B cell (primary cell): Measurements from ENCODE around the gene NOS1AP. TPM values are rescaled to one million over a fixed set of nuclear protein-coding genes. Genes with fewer than 3 reads are reported as not detected.

ENCODE experiments used
- ATAC-seq: fragments of 200-7000 bp; cut with Tn5 transposase; one replicate; pipeline ENCODE4 v1.10.0; 2021; ENCODE audit warnings: low read depth, mild to moderate bottlenecking, moderate number of reproducible peaks, moderate library complexity
- CTCF ChIA-PET: fragments of 350-600 bp; sonication (Branson Sonifier 250); formaldehyde crosslinking; loops from one replicate; lab custom pipeline; 2021; ENCODE audit warnings: antibody characterized with exemption, inconsistent platforms; lab: Charles Lee
- POLR2A ChIA-PET: fragments of 350-600 bp; sonication (Branson Sonifier 250); formaldehyde crosslinking; loops from one replicate; lab custom pipeline; 2021; ENCODE audit warnings: antibody characterized with exemption; lab: Charles Lee
- DNase-seq: peaks from one replicate; pipeline ENCODE4 v3.0.0; 2013
- H2AFZ ChIP-seq: 2 replicates; pipeline ENCODE4 v1.6.1; 2012; ENCODE audit warnings: mild to moderate bottlenecking, low read depth, low read length; ENCODE audit not compliant: insufficient read depth, poor library complexity, severe bottlenecking
- H3K27ac ChIP-seq, 2 donors: 1 replicate in 1 of 2; 2 replicates in 1 of 2; pipeline ENCODE4 v1.5.1; 2012 to 2013; ENCODE audit warnings: low read length in 2 of 2, mild to moderate bottlenecking in 2 of 2, moderate library complexity in 1 of 2
- H3K27me3 ChIP-seq, 4 experiments: fragments of 200-600 bp in 1 of 4; sonication (generic) in 1 of 4; replicated peaks in 1 of 4; 1 replicate in 2 of 4; 2 replicates in 2 of 4; pipeline versions ENCODE4 v1.6.1 to v1.7.0; 2013 to 2016; ENCODE audit warnings: low read length in 3 of 4, mild to moderate bottlenecking in 2 of 4, mixed read lengths in 1 of 4, moderate library complexity in 1 of 4; ENCODE audit not compliant: insufficient read depth in 4 of 4, control insufficient read depth in 3 of 4; ENCODE audit errors: control extremely low read depth in 1 of 4
- H3K36me3 ChIP-seq, 2 experiments: replicated peaks in 1 of 2; 1 replicate in 1 of 2; 2 replicates in 1 of 2; pipeline versions ENCODE4 v1.6.1 to v1.7.1; 2013; ENCODE audit warnings: low read length in 1 of 2; ENCODE audit not compliant: insufficient read depth in 2 of 2, control insufficient read depth in 1 of 2; ENCODE audit errors: control extremely low read depth in 1 of 2, extremely low read depth in 1 of 2
- H3K4me1 ChIP-seq, 2 donors: fragments of 200-600 bp in 1 of 2; sonication (generic) in 1 of 2; 1 replicate in 1 of 2; 2 replicates in 1 of 2; pipeline versions ENCODE4 v1.5.1 to v1.6.1; 2013 to 2017; ENCODE audit warnings: low read length in 2 of 2; ENCODE audit not compliant: control insufficient read depth in 2 of 2, insufficient read depth in 2 of 2
- H3K4me2 ChIP-seq: replicated peaks from 2 replicates; pipeline ENCODE3; 2012; ENCODE audit warnings: mild to moderate bottlenecking, low read depth, low read length; ENCODE audit not compliant: poor library complexity, severe bottlenecking
- H3K4me3 ChIP-seq, 5 experiments: fragments of 200-600 bp in 1 of 5; sonication (generic) in 1 of 5; 1 replicate in 3 of 5; 2 replicates in 2 of 5; pipeline versions ENCODE4 v1.5.1 to v1.7.0; 2011 to 2016; ENCODE audit warnings: low read length in 4 of 5, mild to moderate bottlenecking in 4 of 5, low read depth in 2 of 5, control low read depth in 1 of 5, moderate library complexity in 1 of 5; ENCODE audit not compliant: insufficient read depth in 1 of 5; ENCODE audit errors: control extremely low read depth in 1 of 5, extremely low read depth in 1 of 5
- H3K79me2 ChIP-seq: fragments of 200-600 bp; sonication (generic); one replicate; pipeline ENCODE4 v1.6.0; 2016; ENCODE audit warnings: low read length; ENCODE audit not compliant: control insufficient read depth, insufficient read depth
- H3K9ac ChIP-seq: fragments of 200-600 bp; sonication (generic); 2 replicates; pipeline ENCODE4 v1.6.1; 2017; ENCODE audit warnings: mild to moderate bottlenecking, low read length, moderate library complexity
- H3K9me3 ChIP-seq, 3 donors: one replicate each; pipeline versions ENCODE4 v1.6.1 to v1.7.1; 2013; ENCODE audit warnings: low read length in 2 of 3; ENCODE audit not compliant: control insufficient read depth in 2 of 3, insufficient read depth in 1 of 3; ENCODE audit errors: control extremely low read depth in 1 of 3
- H4K20me1 ChIP-seq: 2 replicates; pipeline ENCODE4 v1.6.0; 2012; ENCODE audit warnings: mild to moderate bottlenecking, low read length; ENCODE audit not compliant: insufficient read depth, control insufficient read depth, poor library complexity, severe bottlenecking
- H3K27ac Mint-ChIP-seq: one replicate; pipeline ENCODE4 v1.8.0; 2021; ENCODE audit warnings: mixed read lengths
- H3K27me3 Mint-ChIP-seq: one replicate; pipeline ENCODE4 v1.8.0; 2021; ENCODE audit warnings: mixed read lengths
- H3K4me1 Mint-ChIP-seq: one replicate; pipeline ENCODE4 v1.8.0; 2021; ENCODE audit warnings: mixed read lengths
- H3K4me3 Mint-ChIP-seq: one replicate; pipeline ENCODE4 v1.8.0; 2021; ENCODE audit warnings: mixed read lengths
- H3K9me3 Mint-ChIP-seq: one replicate; pipeline ENCODE4 v1.8.0; 2022; ENCODE audit warnings: mixed read lengths; ENCODE audit not compliant: insufficient read depth
- EZH2 ChIP-seq: IDR thresholded peaks from 2 replicates; pipeline ENCODE4 v1.6.1; 2012; ENCODE audit warnings: borderline replicate concordance, low read depth, mild to moderate bottlenecking, moderate library complexity, low read length; ENCODE audit not compliant: insufficient read depth, poor library complexity, severe bottlenecking
- WGBS: methylation state at CpG from one replicate; pipeline ENCODE4 v1.1.5; 2013; ENCODE audit warnings: missing lambda C conversion rate; ENCODE audit not compliant: insufficient coverage; 5-methylcytosine and 5-hydroxymethylcytosine counted together
- intact Hi-C: fragments of 100-400 bp; cut with micrococcal nuclease; formaldehyde crosslinking; loops from one replicate; pipeline ENCODE4 v1.10.0; 2022
- polyA plus RNA-seq: library from polyadenylated mRNA; depleted of rRNA; stranded (reverse); fragments of >200 nt; gene quantifications from 2 replicates; pipeline ENCODE4 v1.2.3, GENCODE V29; 2012
- total RNA-seq, 2 donors: library from RNA; stranded (reverse); fragments of 120-200 nt in 1 of 2; gene quantifications; 1 replicate in 1 of 2; 2 replicates in 1 of 2; pipeline versions ENCODE4 v1.2.3 to v1.2.4, GENCODE V29; 2013 to 2022
- TF ChIP-seq, protein P1 (sequence below): fragments of 200-600 bp; IDR thresholded peaks from one replicate; pipeline ENCODE4 v1.8.0; 2022; ENCODE audit warnings: antibody characterized with exemption, mild to moderate bottlenecking

NOS1AP gene
- total and polyA plus RNA-seq, 2 donors (not counting 1 experiment from before 2014, with no cell fraction given): 0.32 TPM; not detected in 1

DNA sequence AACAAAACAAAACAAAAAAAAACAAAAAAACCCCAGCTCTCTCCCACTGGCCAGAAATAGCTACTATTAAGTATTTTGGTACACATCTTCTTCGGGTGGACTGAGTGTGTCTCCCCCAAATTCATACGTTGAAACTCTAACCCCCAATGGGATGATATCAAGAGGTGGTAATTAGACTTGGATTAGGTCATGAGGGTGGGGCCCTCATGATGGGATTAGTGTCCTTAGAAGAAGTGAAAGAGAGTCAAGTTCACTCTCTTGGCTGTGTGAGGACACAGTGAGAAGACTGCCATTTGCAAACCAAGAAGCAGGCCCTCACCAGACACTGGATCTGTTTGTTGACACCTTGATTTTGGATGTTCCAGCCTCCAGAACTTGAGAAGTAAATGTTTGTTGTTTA lies 116.9 kb downstream of the NOS1AP start:
- Histone ChIP-seq H3K4me3 (no peak overlapping the region), H4K20me1 (no peaks in the 10 kb centered on the region), H3K27ac (no peak overlapping the region), H3K4me2 (no peak overlapping the region), H3K9ac (no peak overlapping the region), H3K4me1 (no peaks in the 10 kb centered on the region), H3K79me2 (no peaks in the 10 kb centered on the region), H3K9me3 (peaks cover 0 to 3% (median 3%) of the 10 kb centered on the region in 3 donors), H2AFZ (no peak overlapping the region), H3K27me3 (no peaks in the 10 kb centered on the region), H3K36me3 (no peaks in the 10 kb centered on the region)
- CTCF ChIA-PET: no interaction called here
- WGBS: no CpG with 5 or more reads among the region's 2 CpGs
- no peaks in the 10 kb centered on the region for H3K9me3 Mint-ChIP-seq
- H3K4me3 Mint-ChIP-seq: no peak overlapping the region
- no peak overlapping the region for H3K27ac Mint-ChIP-seq
- H3K27me3 Mint-ChIP-seq: peaks cover 10% of the 10 kb centered on the region
- POLR2A ChIA-PET: no interaction called here
- ATAC-seq: no peak
- no peaks in the 10 kb centered on the region for H3K4me1 Mint-ChIP-seq
- intact Hi-C loops: no loop called here
- no peak for DNase-seq
- TF ChIP-seq, protein P1, sequence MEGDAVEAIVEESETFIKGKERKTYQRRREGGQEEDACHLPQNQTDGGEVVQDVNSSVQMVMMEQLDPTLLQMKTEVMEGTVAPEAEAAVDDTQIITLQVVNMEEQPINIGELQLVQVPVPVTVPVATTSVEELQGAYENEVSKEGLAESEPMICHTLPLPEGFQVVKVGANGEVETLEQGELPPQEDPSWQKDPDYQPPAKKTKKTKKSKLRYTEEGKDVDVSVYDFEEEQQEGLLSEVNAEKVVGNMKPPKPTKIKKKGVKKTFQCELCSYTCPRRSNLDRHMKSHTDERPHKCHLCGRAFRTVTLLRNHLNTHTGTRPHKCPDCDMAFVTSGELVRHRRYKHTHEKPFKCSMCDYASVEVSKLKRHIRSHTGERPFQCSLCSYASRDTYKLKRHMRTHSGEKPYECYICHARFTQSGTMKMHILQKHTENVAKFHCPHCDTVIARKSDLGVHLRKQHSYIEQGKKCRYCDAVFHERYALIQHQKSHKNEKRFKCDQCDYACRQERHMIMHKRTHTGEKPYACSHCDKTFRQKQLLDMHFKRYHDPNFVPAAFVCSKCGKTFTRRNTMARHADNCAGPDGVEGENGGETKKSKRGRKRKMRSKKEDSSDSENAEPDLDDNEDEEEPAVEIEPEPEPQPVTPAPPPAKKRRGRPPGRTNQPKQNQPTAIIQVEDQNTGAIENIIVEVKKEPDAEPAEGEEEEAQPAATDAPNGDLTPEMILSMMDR: no peak
- TF ChIP-seq EZH2: no peak

GRCh38 chr1:162187687-162188276 lies 118.3 kb downstream of the NOS1AP start:
- no peaks in the 10 kb centered on the region for H3K4me1 ChIP-seq
- no peaks in the 10 kb centered on the region for H4K20me1 ChIP-seq
- WGBS: no CpG with 5 or more reads among the region's 1 CpG
- no peak overlapping the region for H3K4me3 ChIP-seq
- ChIA-PET POLR2A (no interaction called here), CTCF (no interaction called here)
- H3K36me3 ChIP-seq: no peaks in the 10 kb centered on the region
- no peaks in the 10 kb centered on the region for H3K27me3 ChIP-seq
- intact Hi-C loops: no loop called here
- no peak overlapping the region for H3K9ac ChIP-seq
- Mint-ChIP-seq H3K27ac (no peak overlapping the region), H3K4me1 (no peaks in the 10 kb centered on the region), H3K4me3 (no peak overlapping the region), H3K9me3 (no peaks in the 10 kb centered on the region), H3K27me3 (peaks cover 10% of the 10 kb centered on the region)
- H3K27ac ChIP-seq: no peak overlapping the region
- H3K4me2 ChIP-seq: no peak overlapping the region
- H3K9me3 ChIP-seq: peaks cover 0 to 3% (median 3%) of the 10 kb centered on the region in 3 donors
- no peaks in the 10 kb centered on the region for H3K79me2 ChIP-seq
- TF ChIP-seq, protein P1: no peak
- no peak for TF ChIP-seq EZH2
- DNase-seq (no peak), ATAC-seq (no peak)
- no peak overlapping the region for H2AFZ ChIP-seq
